Amniotic stem cell (primary cell): ENCODE data around the gene SLCO6A1.

Source experiments
- DNase-seq: peaks from one replicate; lab custom pipeline; 2025; lab: John Stamatoyannopoulos, UW

Gene SLCO6A1

DNA sequence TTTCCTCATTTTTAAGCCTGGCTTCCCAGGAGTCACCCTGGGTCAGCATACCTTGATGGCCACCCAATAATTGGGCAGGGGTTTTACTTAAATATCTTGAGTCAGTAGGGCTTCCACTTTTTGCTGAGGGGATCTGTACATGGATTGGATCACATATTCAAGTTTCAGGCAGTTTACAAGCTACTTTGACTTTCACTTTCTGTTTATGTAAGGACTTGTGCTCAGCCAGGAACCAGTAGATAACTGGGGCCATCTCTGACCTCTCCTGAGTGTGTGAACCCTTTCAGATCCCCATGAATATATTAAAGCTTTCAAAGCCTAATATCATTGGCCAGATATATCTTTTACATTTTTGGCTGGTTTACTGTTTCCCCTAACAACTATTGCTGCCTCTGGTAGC is 45.1 kb downstream of the SLCO6A1 start:
- no peak for DNase-seq

DNA sequence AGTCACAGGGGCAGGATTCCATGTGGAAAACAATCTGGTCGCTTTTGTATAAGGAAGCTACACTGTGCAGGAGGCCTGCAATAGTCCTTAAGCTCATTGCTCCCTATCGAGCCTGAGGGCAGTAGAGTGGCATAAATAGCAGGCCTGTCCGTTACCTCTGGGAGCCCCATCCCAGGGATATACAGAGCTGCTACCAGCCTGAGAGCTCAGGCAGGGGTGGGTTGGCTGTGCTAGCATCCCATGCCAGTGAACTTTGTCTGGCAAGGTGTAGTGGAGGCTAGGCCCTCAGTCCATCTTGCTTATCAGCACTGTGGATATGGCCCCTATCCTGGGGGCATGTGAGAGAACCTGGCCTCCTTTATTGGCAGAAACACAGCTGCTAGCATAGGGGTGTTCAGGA is 47.7 kb downstream of the SLCO6A1 start:
- no peak for DNase-seq

DNA sequence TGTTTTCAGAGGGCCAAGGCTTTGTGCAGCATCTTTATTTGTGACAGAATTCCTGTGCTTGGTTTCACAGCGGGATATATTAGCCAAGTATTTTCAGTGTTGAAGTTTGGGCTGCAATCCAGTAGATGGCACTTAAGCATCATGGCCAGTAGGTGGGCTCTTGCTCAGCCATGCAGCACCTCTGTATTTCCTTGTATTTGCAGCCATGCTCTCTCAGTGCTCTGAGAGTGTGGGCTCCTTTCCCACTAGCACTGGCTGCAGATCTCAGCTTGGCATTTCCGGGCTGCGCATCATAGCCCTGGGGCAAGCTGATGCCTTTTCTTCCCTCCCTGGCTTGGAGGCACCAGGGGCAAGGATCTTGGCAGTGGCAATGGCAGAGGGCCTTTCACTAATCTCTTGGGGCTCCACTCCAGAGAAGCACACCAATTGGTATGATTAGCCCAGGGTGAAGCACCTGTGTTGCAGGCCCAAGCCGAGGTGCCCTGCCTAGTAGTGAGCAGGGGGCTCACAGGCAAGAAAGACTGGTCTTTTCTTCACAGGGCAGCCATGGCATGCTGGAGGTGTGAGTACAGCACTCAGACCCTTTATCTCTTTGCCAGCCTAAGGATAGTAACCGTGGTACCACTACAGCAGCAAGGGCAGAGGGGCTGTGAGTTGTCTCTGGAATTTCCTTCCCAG is 48.3 kb downstream of the SLCO6A1 start:
- DNase-seq, result no peak

DNA sequence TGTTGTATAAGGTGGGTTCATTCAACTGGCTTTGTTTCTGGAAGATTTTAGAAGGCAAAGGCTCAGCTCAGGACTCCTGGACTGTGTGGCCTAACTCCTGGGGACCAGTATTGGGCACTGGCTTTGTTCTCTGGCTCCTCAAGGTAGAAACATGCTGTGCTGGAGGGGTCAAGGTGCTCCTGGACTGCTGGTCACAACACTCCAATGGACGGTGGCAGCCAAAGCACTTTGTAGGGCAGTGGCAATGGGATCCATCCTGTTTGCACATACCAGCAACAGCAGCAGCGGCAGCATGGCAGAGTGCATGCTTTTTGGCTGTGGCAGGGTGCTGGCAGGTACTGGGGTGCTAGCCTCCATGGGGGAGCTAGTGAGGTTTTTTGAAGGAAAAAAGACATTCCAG is 65.3 kb downstream of the SLCO6A1 start:
- DNase-seq, result no peak

DNA sequence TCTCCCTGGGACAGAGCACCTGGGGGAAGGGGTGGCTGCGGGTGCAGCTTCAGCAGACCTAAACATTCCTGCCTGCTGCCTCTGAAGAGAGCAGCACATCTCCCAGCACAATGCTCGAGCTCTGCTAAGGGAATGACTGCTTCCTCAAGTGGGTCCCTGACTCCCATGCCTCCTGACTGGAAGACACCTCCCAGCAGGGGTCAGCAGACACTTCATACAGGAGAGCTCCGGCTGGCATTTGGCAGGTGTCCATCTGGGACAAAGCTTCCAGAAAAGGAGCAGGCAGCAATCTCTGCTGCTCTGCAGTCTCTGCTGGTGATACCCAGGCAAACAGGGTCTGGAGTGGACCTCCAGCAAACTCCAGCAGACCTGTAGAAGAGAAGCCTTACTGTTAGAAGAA is 77.2 kb downstream of the SLCO6A1 start:
- no peak for DNase-seq

DNA sequence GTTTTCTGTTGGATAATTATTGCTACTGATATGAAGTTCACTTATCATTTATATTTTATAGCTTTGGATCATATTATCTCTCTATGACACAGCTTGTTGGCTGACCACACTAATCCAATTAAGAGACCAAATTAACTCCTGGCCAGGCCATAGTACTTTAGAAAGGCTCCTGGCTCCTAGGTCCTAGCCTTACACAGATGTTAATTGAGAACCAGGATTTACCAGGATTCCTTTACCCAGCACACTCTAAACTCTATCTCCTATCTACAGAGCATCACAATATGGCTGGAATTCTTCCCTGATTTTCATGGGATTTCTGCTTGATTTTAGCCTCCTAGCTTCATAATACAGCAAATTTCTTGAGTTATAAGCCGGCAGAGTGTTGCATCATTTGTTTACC is 80.3 kb downstream of the SLCO6A1 start:
- DNase-seq, result no peak

DNA sequence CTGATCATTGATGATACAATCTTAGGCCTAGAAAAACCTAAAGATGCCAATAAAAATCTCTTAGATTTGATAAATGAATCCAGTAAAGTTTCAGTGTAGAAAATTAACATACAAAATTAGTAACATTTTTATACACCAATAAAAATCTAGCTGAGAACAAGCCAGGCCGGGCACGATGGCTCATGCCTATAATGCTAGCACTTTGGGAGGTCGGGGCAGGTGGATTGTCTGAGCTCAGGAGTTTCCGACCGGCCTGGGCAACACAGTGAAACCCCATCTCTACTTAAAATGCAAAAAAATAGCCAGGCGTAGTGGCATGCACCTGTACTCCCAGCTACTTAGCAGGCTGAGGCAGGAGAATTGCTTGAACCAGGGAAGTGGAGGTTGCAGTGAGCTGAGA is 84.4 kb downstream of the SLCO6A1 start:
- no peak for DNase-seq

DNA sequence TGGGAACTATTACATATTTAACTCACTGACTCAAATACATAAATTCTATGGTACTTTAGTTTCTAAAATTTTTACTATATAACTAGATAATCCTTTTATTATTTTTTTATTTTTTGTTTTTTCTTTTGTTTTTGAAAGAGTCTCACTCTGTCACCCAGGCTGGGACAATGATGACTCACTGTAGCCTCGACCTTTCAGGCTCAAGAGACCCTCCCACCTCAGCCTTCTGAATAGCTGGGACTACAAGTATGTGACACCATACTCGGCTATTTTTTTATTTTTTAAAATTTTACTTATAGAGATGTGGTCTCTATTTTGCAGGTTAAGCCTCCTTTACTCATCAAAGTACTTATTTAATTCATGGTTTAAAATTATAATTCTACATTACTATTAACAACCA is 110.6 kb downstream of the SLCO6A1 start:
- DNase-seq, result no peak

DNA sequence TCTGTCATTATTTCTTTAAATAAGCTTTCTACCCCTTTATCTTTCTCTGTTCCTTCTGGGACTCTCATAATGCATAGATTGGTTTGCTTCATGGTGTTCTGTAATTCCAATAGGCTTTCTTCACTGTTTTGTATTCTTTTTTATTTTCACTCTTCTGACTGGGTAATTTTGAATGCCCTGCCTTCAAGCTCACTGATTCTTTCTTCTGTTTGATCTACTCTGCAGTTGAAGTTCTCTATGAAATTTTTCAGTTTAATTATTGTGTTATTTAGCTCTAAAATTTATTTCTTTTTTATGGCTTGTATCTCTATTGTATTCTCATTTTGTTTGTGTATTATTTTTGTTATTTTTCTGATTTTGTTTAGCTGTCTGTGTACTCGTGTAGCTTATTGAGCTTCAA is 113.4 kb downstream of the SLCO6A1 start:
- no peak for DNase-seq

DNA sequence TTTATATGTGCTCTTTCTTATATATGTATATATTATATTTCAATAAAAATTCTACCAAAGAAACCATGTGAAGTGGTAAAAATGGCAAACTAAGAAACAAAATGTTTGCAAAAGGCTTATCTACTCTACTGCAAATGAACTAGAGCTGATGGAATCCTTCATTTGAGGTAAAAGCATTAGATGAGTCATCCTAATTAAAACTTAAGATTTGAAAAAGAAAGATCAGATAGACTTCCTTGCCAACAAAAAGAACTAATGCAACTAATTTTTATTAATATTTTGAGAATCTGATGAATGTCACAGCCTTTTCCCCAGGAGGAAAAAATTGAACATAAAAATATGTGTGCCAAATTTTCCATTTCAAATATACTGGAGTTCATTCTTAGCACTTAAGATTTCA is 118.6 kb downstream of the SLCO6A1 start:
- no peak for DNase-seq

DNA sequence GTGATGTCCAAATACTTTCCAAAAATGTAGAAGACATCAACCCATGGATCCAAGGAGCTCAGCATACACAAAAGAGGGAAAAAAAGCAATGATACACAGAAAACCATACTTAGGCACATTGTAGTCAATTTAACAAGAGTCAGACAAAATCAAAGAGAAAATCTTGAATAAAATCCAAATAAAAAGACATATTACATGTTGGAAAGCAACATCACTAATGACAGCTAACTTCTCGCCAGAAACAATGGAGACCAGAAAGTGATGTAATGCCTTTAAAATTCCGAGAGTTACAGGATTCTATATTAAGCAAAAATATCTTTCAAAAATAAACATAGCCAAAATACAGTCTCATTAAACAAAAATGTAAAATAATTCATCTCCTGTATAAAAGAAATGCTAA is 122.9 kb downstream of the SLCO6A1 start:
- DNase-seq, result no peak

DNA sequence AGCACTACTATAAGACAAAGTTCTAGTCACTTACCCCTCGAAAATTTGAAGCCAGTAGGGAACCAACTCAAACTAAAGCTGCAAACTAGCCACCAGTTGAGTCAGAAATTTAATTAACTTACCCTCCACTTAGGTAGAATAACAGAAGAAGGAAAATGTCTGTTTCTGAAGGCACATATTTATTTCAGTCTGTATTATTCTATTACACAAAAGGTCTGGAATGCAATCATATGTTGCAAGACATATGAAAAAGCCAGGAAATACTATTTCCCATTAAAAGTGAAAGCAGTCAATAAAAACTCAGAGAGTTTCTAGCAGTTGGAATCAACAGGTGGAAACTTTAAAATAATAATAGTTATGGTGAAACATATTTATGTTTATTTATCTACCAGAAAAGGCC is 123.5 kb downstream of the SLCO6A1 start:
- no peak for DNase-seq

DNA sequence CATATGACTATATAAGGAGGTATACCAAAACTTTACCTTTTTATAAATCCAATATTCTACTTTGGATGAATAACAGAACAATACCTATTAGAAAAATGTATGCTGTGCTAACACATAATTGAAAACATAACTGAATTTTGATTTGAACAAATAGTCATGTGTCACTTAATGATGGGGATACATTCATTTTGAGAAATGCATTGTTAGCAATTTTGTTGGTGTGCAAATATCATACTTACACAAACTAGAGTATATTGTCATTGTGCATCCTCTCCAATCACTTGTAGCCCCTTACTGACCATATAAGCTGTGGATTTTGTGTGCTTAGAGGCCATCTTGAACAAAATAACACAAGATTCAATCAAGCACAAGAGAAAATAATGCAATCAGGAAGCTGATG is 130.4 kb downstream of the SLCO6A1 start:
- no peak for DNase-seq

DNA sequence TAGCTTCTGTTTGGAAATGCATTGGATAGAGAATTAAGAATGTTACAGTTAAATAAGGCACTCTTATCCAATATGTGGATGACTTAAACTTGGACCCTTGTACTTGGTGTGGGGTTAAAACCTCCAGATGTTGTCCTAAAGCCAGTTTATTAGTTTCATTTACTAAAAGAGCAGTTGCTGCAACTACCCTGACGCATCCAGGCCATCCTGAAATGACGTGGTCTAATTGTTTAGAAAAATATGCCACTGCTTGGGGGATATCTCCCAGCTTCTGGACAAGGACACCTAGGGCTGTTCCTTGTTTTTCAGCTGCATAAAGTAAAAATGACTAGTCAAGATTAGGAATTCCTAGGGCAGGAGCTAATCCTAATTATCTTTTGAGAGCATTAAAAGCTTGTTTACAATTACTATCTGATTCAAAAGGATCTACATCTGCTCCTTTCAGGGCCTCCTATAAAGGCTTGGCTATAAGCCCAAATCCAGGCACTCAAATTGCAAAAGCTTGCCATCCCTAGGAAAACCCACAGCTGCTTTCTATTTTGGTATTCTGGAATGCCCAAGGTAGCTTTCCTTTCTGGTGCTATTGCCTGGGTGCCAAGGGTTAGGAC is 157.0 kb downstream of the SLCO6A1 start:
- DNase-seq, result no peak

DNA sequence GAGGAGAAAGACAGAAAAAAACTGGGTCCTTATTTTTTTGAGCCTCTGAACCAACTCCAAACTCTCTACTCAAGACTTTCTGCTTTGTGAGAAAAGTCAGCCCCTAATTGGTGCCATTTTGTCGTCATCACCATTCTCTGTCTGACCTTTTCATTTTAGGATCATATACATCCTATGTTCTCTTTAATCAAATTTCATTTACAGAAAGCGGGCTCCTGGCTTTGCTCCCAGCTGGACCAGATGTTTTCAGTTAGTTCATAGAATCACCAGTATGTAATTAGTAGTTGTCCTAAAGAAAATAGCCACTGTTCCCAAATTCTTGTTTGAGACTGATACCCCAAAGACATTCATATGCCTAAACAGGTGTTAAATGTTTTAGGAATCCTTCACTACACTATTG is 174.1 kb downstream of the SLCO6A1 start:
- DNase-seq, result no peak
